ENCODE data around the gene ITSN1.
A peak's percentile ranks its signal among the peaks of the same experiment; 100 is the strongest.
"Not testable (repeated sequence)": the region's sequence is repeated elsewhere in the genome, so short reads cannot be mapped to it uniquely, and the experiment has no call there.

ITSN1 gene

GRCh38 chr21:33844890-33845205 is 202.5 kb downstream of the ITSN1 start:
- no peak for DNase-seq

- no peak for DNase-seq
Observed at GRCh38 chr21:33846141-33846540, 203.8 kb downstream of the ITSN1 start.

GRCh38 chr21:33847588-33848248 is 205.4 kb downstream of the ITSN1 start:
- no peak for DNase-seq

- peak; percentile 80 for DNase-seq
Observed at GRCh38 chr21:33848249-33848953, 206.1 kb downstream of the ITSN1 start.

- DNase-seq: no peak
Observed at GRCh38 chr21:33849834-33850233, 207.5 kb downstream of the ITSN1 start.

GRCh38 chr21:33850401-33850800 is 208.1 kb downstream of the ITSN1 start:
- no peak for DNase-seq

- no peak for DNase-seq
Observed at GRCh38 chr21:33850985-33851384, 208.7 kb downstream of the ITSN1 start.

- no peak for DNase-seq
Observed at GRCh38 chr21:33852485-33852884, 210.2 kb downstream of the ITSN1 start.

GRCh38 chr21:33854604-33855003 is 212.3 kb downstream of the ITSN1 start:
- DNase-seq: peak; percentile 76

GRCh38 chr21:33855190-33855589 is 212.9 kb downstream of the ITSN1 start:
- no peak for DNase-seq

GRCh38 chr21:33856893-33857527 is 214.7 kb downstream of the ITSN1 start:
- DNase-seq: no peak

- DNase-seq: no peak
Observed at GRCh38 chr21:33857846-33858666, 215.8 kb downstream of the ITSN1 start.

- DNase-seq: no peak
Observed at GRCh38 chr21:33858667-33859372, 216.5 kb downstream of the ITSN1 start.

GRCh38 chr21:33859373-33860102 is 217.2 kb downstream of the ITSN1 start:
- no peak for DNase-seq

GRCh38 chr21:33860332-33860879 is 218.1 kb downstream of the ITSN1 start:
- DNase-seq: no peak

- DNase-seq: no peak
Observed at GRCh38 chr21:33861125-33861524, 218.8 kb downstream of the ITSN1 start.

GRCh38 chr21:33863191-33863590 is 220.9 kb downstream of the ITSN1 start:
- not testable (repeated sequence) for DNase-seq

GRCh38 chr21:33864150-33864549 is 221.8 kb downstream of the ITSN1 start:
- DNase-seq: no peak

GRCh38 chr21:33865176-33865575 is 222.9 kb downstream of the ITSN1 start:
- no peak for DNase-seq

- DNase-seq: no peak
Observed at GRCh38 chr21:33865996-33866575, 223.8 kb downstream of the ITSN1 start.

- no peak for DNase-seq
Observed at GRCh38 chr21:33866826-33867225, 224.5 kb downstream of the ITSN1 start.

Data from islet precursor cell (in vitro differentiated cells).